Ishikawa (cell line): ENCODE data around the gene SLC30A3.
A peak's percentile ranks its signal among the peaks of the same experiment; 100 is the strongest.

Source experiments
- CEBPB ChIP-seq: IDR thresholded peaks from 2 replicates; pipeline ENCODE4 v1.6.1; 2012
- EGR1 ChIP-seq: IDR thresholded peaks from 2 replicates; pipeline ENCODE4 v1.6.1; 2012
- EP300 ChIP-seq: IDR thresholded peaks from 2 replicates; pipeline ENCODE4 v1.6.1; 2012; ENCODE audit warnings: borderline replicate concordance
- FOXM1 ChIP-seq: IDR thresholded peaks from 2 replicates; pipeline ENCODE4 v1.6.1; 2012; ENCODE audit warnings: low read depth, borderline replicate concordance
- MAX ChIP-seq: IDR thresholded peaks from 2 replicates; pipeline ENCODE4 v1.6.1; 2012
- NFIC ChIP-seq: IDR thresholded peaks from 2 replicates; pipeline ENCODE4 v1.6.1; 2012
- RAD21 ChIP-seq: IDR thresholded peaks from 2 replicates; pipeline ENCODE4 v1.6.1; 2012; ENCODE audit warnings: low read depth
- REST ChIP-seq: IDR thresholded peaks from 2 replicates; pipeline ENCODE4 v1.6.1; 2012; ENCODE audit warnings: low read depth, mild to moderate bottlenecking
- TAF1 ChIP-seq: IDR thresholded peaks from 2 replicates; pipeline ENCODE4 v1.6.1; 2012; ENCODE audit warnings: low read depth, mild to moderate bottlenecking
- TCF12 ChIP-seq: IDR thresholded peaks from 2 replicates; pipeline ENCODE4 v1.6.1; 2012; ENCODE audit warnings: low read depth
- USF1 ChIP-seq: IDR thresholded peaks from 2 replicates; pipeline ENCODE4 v1.6.1; 2012
- YY1 ChIP-seq: IDR thresholded peaks from 2 replicates; pipeline ENCODE4 v1.6.1; 2012; ENCODE audit warnings: low read depth
- ZBTB7A ChIP-seq: IDR thresholded peaks from 2 replicates; pipeline ENCODE4 v1.6.1; 2012; ENCODE audit warnings: low read depth

The SLC30A3 gene

GRCh38 chr2:27262379-27263286 is at the start of gene SLC30A3:
Gene SLC30A3 (minus strand): TSS chr2:27263047. CDS start chr2:27262906, 141 bp downstream.
- TF ChIP-seq NFIC, result no peak
- peak; percentile 71 for TF ChIP-seq ZBTB7A
- no peak for TF ChIP-seq REST
- no peak for TF ChIP-seq MAX
- TF ChIP-seq TCF12, result no peak
- TF ChIP-seq EP300, result peak; percentile 8; the same call in 1 of the 2 replicates

- TF ChIP-seq TAF1 (no peak), NFIC (no peak), CEBPB (no peak), USF1 (no peak), TCF12 (no peak), ZBTB7A (no peak), FOXM1 (no peak), EGR1 (no peak), REST (no peak)
Observed at GRCh38 chr2:27312152-27312551, 49.3 kb upstream of the SLC30A3 start.

- TF ChIP-seq ZBTB7A (no peak), REST (no peak), CEBPB (no peak), MAX (no peak), EP300 (no peak), NFIC (no peak), FOXM1 (no peak), RAD21 (no peak), USF1 (no peak), YY1 (no peak), EGR1 (no peak)
Observed at GRCh38 chr2:27309651-27310050, 46.8 kb upstream of the SLC30A3 start.

GRCh38 chr2:27308359-27308881 is 45.6 kb upstream of the SLC30A3 start, which contains the start of gene UCN:
Gene UCN (minus strand): TSS chr2:27308445. CDS start chr2:27307895, 550 bp downstream.
- TF ChIP-seq EGR1 (no peak), REST (peak; percentile 95), MAX (peak; percentile 67; the same call in 1 of the 2 replicates), EP300 (no peak), NFIC (peak; percentile 47), TAF1 (no peak)
